Measurements from ENCODE around the gene UBE2R2. TPM values are rescaled to one million over a fixed set of nuclear protein-coding genes. Genes with fewer than 3 reads are reported as not detected.

UBE2R2 gene
- total RNA-seq, 1 donor from 2014 or later = 88.0 TPM

DNA sequence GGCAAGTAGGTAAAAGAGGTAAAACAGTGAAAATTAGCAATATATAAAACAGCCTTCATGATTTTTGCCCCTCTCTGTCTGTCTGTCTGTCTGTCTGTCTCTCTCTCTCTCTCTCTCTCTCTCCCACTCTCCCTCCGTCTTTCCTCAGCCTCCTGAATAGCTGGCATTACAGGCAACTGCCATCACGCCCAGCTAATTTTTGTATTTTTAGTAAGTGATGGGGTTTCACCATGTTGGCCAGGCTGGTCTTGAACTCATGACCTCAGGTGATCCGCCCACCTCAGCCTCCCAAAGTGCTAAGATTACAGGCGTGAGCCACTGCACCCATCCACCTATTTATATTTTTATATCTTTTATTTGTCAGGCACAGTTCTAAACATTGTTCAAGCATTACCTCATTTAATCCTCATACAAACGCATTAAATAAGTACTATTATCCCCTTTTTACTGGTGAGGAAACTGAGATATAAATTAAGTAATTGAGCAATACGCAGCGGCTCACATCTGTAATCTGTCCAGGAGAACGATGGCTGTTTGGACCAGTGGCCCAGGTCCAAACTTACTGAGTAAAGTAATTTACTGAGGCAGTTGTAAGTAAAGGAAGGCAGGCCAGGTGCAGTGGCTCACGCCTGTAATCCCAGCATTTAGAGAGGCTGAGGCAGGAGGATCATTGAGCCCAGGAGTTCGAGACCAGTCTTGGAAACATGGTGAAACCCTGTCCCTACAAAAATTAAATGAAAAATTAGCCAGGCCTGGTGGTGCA, 60.9 kb downstream of the UBE2R2 start:
- no peak overlapping the region for H3K27ac Mint-ChIP-seq (ENCODE audit: unreplicated experiment)
- DNase-seq (ENCODE audit: low read depth, low spot score) = no peak
- no peaks in the 10 kb centered on the region for H3K27me3 Mint-ChIP-seq (ENCODE audit: low read depth)
- H3K4me1 Mint-ChIP-seq = peaks cover 15% of the 10 kb centered on the region
- no peaks in the 10 kb centered on the region for H3K9me3 Mint-ChIP-seq
- TF ChIP-seq, protein P1, sequence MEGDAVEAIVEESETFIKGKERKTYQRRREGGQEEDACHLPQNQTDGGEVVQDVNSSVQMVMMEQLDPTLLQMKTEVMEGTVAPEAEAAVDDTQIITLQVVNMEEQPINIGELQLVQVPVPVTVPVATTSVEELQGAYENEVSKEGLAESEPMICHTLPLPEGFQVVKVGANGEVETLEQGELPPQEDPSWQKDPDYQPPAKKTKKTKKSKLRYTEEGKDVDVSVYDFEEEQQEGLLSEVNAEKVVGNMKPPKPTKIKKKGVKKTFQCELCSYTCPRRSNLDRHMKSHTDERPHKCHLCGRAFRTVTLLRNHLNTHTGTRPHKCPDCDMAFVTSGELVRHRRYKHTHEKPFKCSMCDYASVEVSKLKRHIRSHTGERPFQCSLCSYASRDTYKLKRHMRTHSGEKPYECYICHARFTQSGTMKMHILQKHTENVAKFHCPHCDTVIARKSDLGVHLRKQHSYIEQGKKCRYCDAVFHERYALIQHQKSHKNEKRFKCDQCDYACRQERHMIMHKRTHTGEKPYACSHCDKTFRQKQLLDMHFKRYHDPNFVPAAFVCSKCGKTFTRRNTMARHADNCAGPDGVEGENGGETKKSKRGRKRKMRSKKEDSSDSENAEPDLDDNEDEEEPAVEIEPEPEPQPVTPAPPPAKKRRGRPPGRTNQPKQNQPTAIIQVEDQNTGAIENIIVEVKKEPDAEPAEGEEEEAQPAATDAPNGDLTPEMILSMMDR (conservative IDR thresholded peaks at IDR 0.05) = no peak
- H3K36me3 Mint-ChIP-seq (ENCODE audit: low read depth) = no peaks in the 10 kb centered on the region
- H3K4me3 Mint-ChIP-seq = no peak overlapping the region

DNA sequence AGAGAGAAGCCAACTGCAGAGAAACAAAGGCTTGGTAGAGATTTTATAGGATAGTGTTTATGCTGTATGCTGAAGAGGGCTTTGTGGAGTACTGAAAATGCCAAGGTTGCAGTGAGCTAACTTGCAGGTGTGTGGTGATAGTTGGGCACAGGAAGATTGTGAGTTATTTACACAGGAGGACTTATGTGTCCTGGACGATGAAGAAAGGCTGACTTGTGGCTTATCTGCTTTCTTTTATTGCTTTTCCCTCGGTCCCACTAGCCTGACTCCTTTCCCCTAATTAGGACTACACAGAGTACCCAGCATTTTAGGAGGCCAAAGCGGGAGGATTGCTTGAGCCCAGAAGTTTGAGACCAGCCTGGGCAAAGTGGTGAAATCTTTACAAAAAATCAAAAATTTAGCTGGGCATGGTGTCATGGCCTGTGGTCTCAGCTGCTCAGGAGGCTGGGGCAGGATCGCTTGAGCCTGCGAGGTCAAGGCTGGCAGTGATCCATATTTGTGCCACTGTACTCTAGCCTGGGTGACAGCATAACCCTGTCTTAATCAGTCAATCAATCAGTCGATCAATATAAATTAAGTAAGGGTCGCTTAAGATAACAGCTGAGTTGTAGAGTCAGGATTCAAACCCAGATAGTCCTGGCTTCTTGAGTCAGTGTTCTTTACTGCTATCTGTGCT, 61.9 kb downstream of the UBE2R2 start:
- no peak for DNase-seq (ENCODE audit: low read depth, low spot score)
- Mint-ChIP-seq H3K36me3 (ENCODE audit: low read depth) (no peaks in the 10 kb centered on the region), H3K27me3 (ENCODE audit: low read depth) (no peaks in the 10 kb centered on the region), H3K4me3 (no peak overlapping the region), H3K9me3 (no peaks in the 10 kb centered on the region), H3K4me1 (peaks cover 15% of the 10 kb centered on the region), H3K27ac (ENCODE audit: unreplicated experiment) (no peak overlapping the region)
- TF ChIP-seq, protein P1 (conservative IDR thresholded peaks at IDR 0.05) = no peak

DNA sequence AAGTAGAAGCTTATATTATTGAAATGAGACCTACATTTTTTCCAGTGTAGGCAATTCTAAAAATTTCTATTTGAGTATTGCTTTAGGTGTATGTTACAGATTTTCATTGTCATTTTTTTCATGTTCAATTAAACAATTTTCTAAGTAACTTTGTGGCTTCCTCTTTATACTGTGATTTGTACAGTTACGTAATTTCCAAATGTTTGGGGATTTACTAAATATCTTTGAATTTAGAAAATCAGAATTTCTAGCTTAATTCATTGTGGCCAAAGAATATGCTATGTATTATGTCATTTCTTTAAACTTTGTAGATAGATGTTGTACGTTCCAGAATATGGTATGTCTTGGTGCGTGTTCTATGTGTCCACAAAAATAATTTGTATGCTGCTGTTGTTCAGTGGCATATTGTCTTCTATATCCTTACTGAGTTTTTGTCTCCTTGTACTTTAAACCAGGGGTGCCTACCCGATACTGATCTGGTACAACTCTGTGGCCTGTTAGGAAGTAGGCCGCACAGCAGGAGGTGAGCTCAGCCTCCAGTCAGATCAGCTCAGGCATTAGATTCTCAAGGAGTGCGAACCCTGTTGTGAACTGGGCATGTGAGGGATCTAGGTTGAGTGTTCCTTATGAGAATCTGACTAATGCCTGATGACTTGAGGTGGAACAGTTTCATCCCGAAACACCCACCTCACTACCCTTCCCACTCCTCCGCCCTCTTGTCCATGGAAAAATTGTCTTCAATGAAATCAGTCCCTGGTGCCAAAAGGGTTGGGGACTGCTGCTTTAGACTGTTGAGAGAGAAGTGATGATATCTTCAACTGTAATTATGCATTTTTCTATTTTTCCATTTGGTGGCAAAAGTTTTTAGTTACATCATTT, 63.5 kb downstream of the UBE2R2 start:
- DNase-seq (ENCODE audit: low read depth, low spot score) = no peak
- Mint-ChIP-seq H3K9me3 (no peaks in the 10 kb centered on the region), H3K27me3 (ENCODE audit: low read depth) (no peaks in the 10 kb centered on the region), H3K4me1 (peaks cover 24% of the 10 kb centered on the region), H3K27ac (ENCODE audit: unreplicated experiment) (no peak overlapping the region), H3K4me3 (no peak overlapping the region), H3K36me3 (ENCODE audit: low read depth) (no peaks in the 10 kb centered on the region)
- TF ChIP-seq, protein P1 (conservative IDR thresholded peaks at IDR 0.05) = no peak

DNA sequence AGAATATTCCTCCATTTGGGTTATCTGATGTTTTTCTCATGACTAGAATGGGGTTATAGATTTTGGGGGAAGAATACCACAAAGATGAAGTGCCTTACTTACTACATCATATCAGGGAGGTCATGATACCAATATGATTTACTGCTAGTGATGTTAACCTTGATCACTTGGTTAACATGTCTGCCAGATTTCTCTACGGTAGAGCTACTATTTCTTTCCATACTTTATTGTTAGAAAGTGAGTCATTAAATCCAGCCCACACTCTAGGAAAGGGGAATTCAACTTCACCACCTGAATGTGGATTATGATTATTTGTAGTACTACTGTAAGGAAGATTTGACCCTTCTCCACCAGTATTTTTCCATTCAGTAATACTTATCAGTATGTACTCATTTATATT, 64.7 kb downstream of the UBE2R2 start:
- Mint-ChIP-seq H3K27me3 (ENCODE audit: low read depth) (no peaks in the 10 kb centered on the region), H3K27ac (ENCODE audit: unreplicated experiment) (no peak overlapping the region), H3K4me1 (peaks cover 24% of the 10 kb centered on the region), H3K9me3 (no peaks in the 10 kb centered on the region), H3K36me3 (ENCODE audit: low read depth) (no peaks in the 10 kb centered on the region), H3K4me3 (no peak overlapping the region)
- no peak for DNase-seq (ENCODE audit: low read depth, low spot score)
- TF ChIP-seq, protein P1 (conservative IDR thresholded peaks at IDR 0.05) = no peak

DNA sequence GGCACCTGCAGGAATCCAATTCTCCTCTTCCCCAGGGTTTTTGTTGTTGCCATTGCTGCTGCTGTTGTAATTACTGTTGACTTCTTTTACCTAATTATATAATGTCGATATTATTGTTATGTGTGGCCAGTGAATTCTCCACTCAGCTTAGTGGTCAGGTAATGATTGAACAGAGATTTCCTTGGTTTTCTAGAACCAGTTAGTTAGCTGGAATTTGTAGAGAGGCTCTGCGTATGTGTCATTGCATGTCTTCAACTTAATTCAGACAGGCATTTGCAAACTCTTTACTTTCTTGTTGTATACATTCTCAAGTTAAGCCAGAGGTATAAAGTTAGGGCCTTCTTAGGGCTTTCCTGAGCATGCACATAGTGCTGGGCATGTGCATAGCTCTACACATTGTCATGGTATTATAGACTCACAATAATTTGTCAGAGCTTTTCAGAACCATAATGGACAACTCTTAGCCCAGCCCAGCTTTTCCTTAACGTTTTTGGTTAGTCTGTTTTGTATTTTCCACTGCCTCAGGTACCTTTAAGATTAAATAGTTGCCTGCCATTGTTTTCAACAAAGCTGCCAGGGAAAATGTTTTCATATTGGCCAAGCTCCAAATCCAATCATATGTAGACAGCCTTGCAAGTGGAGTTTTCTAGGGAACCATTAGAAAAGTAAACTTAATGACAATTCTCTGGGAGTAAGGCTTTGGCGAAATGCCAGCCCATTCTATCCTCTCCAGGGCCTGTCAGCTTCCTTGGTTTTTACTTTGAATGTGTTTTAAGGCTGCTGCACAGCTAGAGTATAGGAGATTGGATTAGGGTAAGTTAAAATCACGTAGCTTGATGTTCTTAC, 68.1 kb downstream of the UBE2R2 start:
- Mint-ChIP-seq H3K4me1 (peaks cover 15% of the 10 kb centered on the region), H3K27me3 (ENCODE audit: low read depth) (no peaks in the 10 kb centered on the region), H3K9me3 (no peaks in the 10 kb centered on the region), H3K36me3 (ENCODE audit: low read depth) (peaks cover 4% of the 10 kb centered on the region), H3K27ac (ENCODE audit: unreplicated experiment) (peak overlapping the region; percentile 5), H3K4me3 (no peak overlapping the region)
- DNase-seq (ENCODE audit: low read depth, low spot score) = no peak
- TF ChIP-seq, protein P1 (conservative IDR thresholded peaks at IDR 0.05) = no peak
